ENCODE results near the gene RHOT2. TPM values are rescaled to one million over a fixed set of nuclear protein-coding genes. Genes with fewer than 3 reads are reported as not detected.

The RHOT2 gene
- total and polyA plus RNA-seq, 2 of the 8 experiments (the other 6 are each of a cell fraction or from before 2014, with no cell fraction given) = 149 to 194 TPM

- TF ChIP-seq CHD7 (IDR thresholded peaks at IDR 0.05; ENCODE audit: insufficient replicate concordance, low read length) = no peak
- TF ChIP-seq BCL11A (IDR thresholded peaks at IDR 0.05; ENCODE audit: low read depth in 2 of 2, low read length in 2 of 2) = no peak
- TF ChIP-seq TEAD4 (IDR thresholded peaks at IDR 0.05; ENCODE audit: low read depth, low read length) = no peak
Measured at GRCh38 chr16:721765-722540, 54.0 kb downstream of the RHOT2 start (continued).

Data from H1 (cell line).